CD4-positive, alpha-beta memory T cell (primary cell): Measurements from ENCODE around the gene MLX. TPM values are rescaled to one million over a fixed set of nuclear protein-coding genes. Genes with fewer than 3 reads are reported as not detected.

Experiments used
- CTCF ChIA-PET: fragments of 350-600 bp; sonication (Branson Sonifier 250); formaldehyde crosslinking; loops from one replicate; lab custom pipeline; 2021; ENCODE audit warnings: inconsistent platforms; ENCODE audit not compliant: partially characterized antibody; lab: Charles Lee
- POLR2A ChIA-PET: fragments of 350-600 bp; sonication (Branson Sonifier 250); formaldehyde crosslinking; loops from one replicate; lab custom pipeline; 2021; ENCODE audit not compliant: partially characterized antibody; lab: Charles Lee
- DNase-seq, 5 donors: peaks; one replicate each; pipeline versions ENCODE4 v3.0.0 to v3.0.0-alpha.2; 2020 to 2022; ENCODE audit warnings: mixed read lengths in 1 of 5
- H3K27ac ChIP-seq: one replicate; pipeline ENCODE4 v1.7.0; 2013; ENCODE audit warnings: low read depth, low read length
- H3K27me3 ChIP-seq: 2 replicates; pipeline ENCODE4 v1.7.0; 2013; ENCODE audit warnings: mild to moderate bottlenecking, low read length, moderate library complexity; ENCODE audit not compliant: insufficient read depth
- H3K36me3 ChIP-seq: 2 replicates; pipeline ENCODE4 v1.7.0; 2013; ENCODE audit warnings: mild to moderate bottlenecking, low read length, moderate library complexity; ENCODE audit not compliant: insufficient read depth
- H3K4me1 ChIP-seq: 2 replicates; pipeline ENCODE4 v1.7.0; 2013; ENCODE audit warnings: mild to moderate bottlenecking, low read length, moderate library complexity; ENCODE audit not compliant: insufficient read depth
- H3K4me3 ChIP-seq, 2 donors: one replicate each; pipeline ENCODE4 v1.7.0; 2013; ENCODE audit warnings: low read length in 2 of 2, mild to moderate bottlenecking in 1 of 2
- H3K9me3 ChIP-seq, 2 donors: one replicate each; pipeline ENCODE4 v1.7.0; 2013; ENCODE audit warnings: low read length in 2 of 2, control low read depth in 1 of 2; ENCODE audit not compliant: control insufficient read depth in 1 of 2
- H3K27ac Mint-ChIP-seq, 7 donors: one replicate each; pipeline ENCODE4 v1.8.0; 2020 to 2021; ENCODE audit warnings: mixed read lengths in 7 of 7, mild to moderate bottlenecking in 6 of 7, inconsistent platforms in 3 of 7, moderate library complexity in 3 of 7
- H3K27me3 Mint-ChIP-seq, 2 donors: one replicate each; pipeline ENCODE4 v1.8.0; 2020 to 2021; ENCODE audit warnings: mixed read lengths in 2 of 2
- H3K36me3 Mint-ChIP-seq, 2 donors: one replicate each; pipeline ENCODE4 v1.8.0; 2020 to 2021; ENCODE audit warnings: mixed read lengths in 2 of 2, inconsistent platforms in 1 of 2, mild to moderate bottlenecking in 1 of 2
- H3K4me1 Mint-ChIP-seq, 4 donors: one replicate each; pipeline ENCODE4 v1.8.0; 2020 to 2021; ENCODE audit warnings: mixed read lengths in 4 of 4, mild to moderate bottlenecking in 1 of 4
- H3K4me3 Mint-ChIP-seq, 8 donors: one replicate each; pipeline ENCODE4 v1.8.0; 2020 to 2021; ENCODE audit warnings: mixed read lengths in 8 of 8, mild to moderate bottlenecking in 7 of 8, moderate library complexity in 6 of 8, inconsistent platforms in 3 of 8
- H3K9me3 Mint-ChIP-seq, 8 donors: one replicate each; pipeline ENCODE4 v1.8.0; 2020 to 2021; ENCODE audit warnings: mixed read lengths in 8 of 8, mild to moderate bottlenecking in 5 of 8, inconsistent platforms in 3 of 8, moderate library complexity in 1 of 8
- intact Hi-C: fragments of 100-400 bp; cut with micrococcal nuclease; formaldehyde crosslinking; loops from one replicate; pipeline ENCODE4 v1.15.1; 2023
- polyA plus RNA-seq, 2 donors: library from polyadenylated mRNA; unstranded; fragments of 300-500 nt; fragmentation: Illumina TruSeq; gene quantifications; one replicate each; pipeline ENCODE4 v1.2.3, GENCODE V29; 2021
- total RNA-seq, 2 experiments: library from RNA; stranded (reverse); gene quantifications; one replicate each; pipeline ENCODE4 v1.2.3, GENCODE V29; 2021

MLX gene
- total RNA-seq (10 to 100 TPM; 73.3 to 73.7 TPM), polyA plus RNA-seq (10 to 100 TPM; 38.1 to 53.6 TPM)

GRCh38 chr17:42566883-42567573, at the start of gene MLX:
MLX (plus strand) TSS chr17:42567100; CDS start chr17:42567125, 25 bp downstream.
- peak; percentile 90 to 91 (median 90) for DNase-seq
- Histone ChIP-seq H3K27ac (peak within 1 kb of the TSS; percentile 79), H3K27me3 (no peaks in the 10 kb centered on the region), H3K4me1 (peaks cover 56% of the 10 kb centered on the region), H3K9me3 (no peaks in the 10 kb centered on the region), H3K36me3 (peaks cover 58% of the 10 kb centered on the region), H3K4me3 (peak within 1 kb of the TSS; percentile 89 to 97)
- intact Hi-C loops, result loop anchor here (1.0 kb wide), 1 partner anchor 10 kb away; the partner anchor contains the start of gene PSMC3IP
- CTCF ChIA-PET, result interaction anchor here (0.8 to 4.5 kb wide), 4 partner anchors 9 to 37 kb away, joined by 3 to 37 read pairs (median 4); partner anchors contain the start of genes NAGLU and PSMC3IP
- Mint-ChIP-seq H3K9me3 (no peaks in the 10 kb centered on the region), H3K27ac (peak within 1 kb of the TSS; percentile 95 to 98 (median 96)), H3K27me3 (no peaks in the 10 kb centered on the region), H3K36me3 (peaks cover 21 to 65% of the 10 kb centered on the region in 2 donors), H3K4me3 (peak within 1 kb of the TSS; percentile 94 to 98 (median 96)), H3K4me1 (peaks cover 13 to 65% (median 42%) of the 10 kb centered on the region in 4 donors)
- POLR2A ChIA-PET, result interaction anchor here (0.7 to 6.3 kb wide), 12 partner anchors 8 to 794 kb away, joined by 3 to 73 read pairs (median 6); partner anchors contain the start of genes NAGLU, PSMC3IP, RETREG3 and TUBG1

- H3K36me3 Mint-ChIP-seq, result peaks cover 3 to 7% of the 10 kb centered on the region in 2 donors
- peak overlapping the region in 1 of 7 donors; percentile 37 for H3K27ac Mint-ChIP-seq
- DNase-seq, result peak; percentile 73 to 79 (median 76)
- no peaks in the 10 kb centered on the region for H3K36me3 ChIP-seq
- no peaks in the 10 kb centered on the region for H3K9me3 ChIP-seq
- ChIA-PET CTCF (interaction anchor here (0.5 to 9.2 kb wide), 28 partner anchors 9 to 295 kb away, joined by 3 to 86 read pairs (median 4); partner anchors contain the start of genes CAVIN1 and NAGLU), POLR2A (interaction anchor here (0.6 to 1.0 kb wide), 2 partner anchors 48 to 89 kb away, joined by 3 read pairs; no protein-coding TSS in a partner anchor)
- intact Hi-C loops, result loop anchor here (1.0 to 5.0 kb wide), 6 partner anchors 10 to 195 kb away; no protein-coding TSS in a partner anchor
- H3K4me3 ChIP-seq, result no peak overlapping the region
- no peak overlapping the region for H3K4me3 Mint-ChIP-seq
- no peaks in the 10 kb centered on the region for H3K27me3 Mint-ChIP-seq
- no peaks in the 10 kb centered on the region for H3K27me3 ChIP-seq
- H3K27ac ChIP-seq, result no peak overlapping the region
- peaks cover 0 to 8% (median 3%) of the 10 kb centered on the region in 4 donors for H3K4me1 Mint-ChIP-seq
- H3K4me1 ChIP-seq, result peaks cover 7% of the 10 kb centered on the region
- no peaks in the 10 kb centered on the region for H3K9me3 Mint-ChIP-seq
Observed at GRCh38 chr17:42517516-42517915, 49.4 kb upstream of the MLX start.

DNA sequence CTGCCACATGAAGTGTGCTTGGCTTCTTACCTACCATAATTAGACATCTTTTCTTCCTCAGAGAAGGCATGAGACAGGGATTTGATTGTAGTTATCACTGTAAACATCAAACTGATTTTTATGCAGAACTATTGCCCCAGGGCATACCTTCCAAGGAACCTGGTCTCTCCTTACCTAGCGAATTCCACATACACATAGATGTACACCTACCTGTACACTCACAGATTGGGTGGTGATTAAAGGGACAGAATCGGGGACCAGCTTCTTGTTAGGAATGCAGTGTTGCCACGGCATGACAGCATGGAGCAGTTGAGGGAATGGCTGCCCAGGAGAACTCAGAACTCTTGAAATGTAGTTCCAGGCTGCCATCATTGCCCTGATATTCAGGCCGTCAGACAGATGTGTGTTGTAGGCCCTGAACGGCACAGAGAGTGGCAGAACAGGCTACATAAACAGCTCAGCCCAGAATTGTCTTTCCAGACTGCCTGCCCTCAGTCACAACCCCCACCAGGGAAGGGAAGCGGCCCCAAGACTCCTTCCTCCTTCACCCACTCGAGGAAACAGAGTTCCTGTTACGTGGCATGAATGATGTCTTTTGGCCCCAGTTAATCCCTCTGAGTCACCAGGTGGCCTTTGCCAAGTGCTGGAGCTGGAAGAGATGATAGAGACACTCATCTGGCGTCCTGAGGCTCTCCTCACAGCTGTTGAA, 48.7 kb upstream of the MLX start:
- no peaks in the 10 kb centered on the region for H3K36me3 ChIP-seq
- ChIA-PET POLR2A (interaction anchor here (0.6 to 1.0 kb wide), 2 partner anchors 47 to 90 kb away, joined by 3 read pairs; no protein-coding TSS in a partner anchor), CTCF (interaction anchor here (0.5 to 9.2 kb wide), 29 partner anchors 9 to 296 kb away, joined by 3 to 86 read pairs (median 4); partner anchors contain the start of genes CAVIN1 and NAGLU)
- H3K9me3 Mint-ChIP-seq, result no peaks in the 10 kb centered on the region
- peaks cover 3 to 7% of the 10 kb centered on the region in 2 donors for H3K36me3 Mint-ChIP-seq
- H3K4me1 ChIP-seq, result peaks cover 7% of the 10 kb centered on the region
- no peak for DNase-seq
- no peak overlapping the region for H3K4me3 Mint-ChIP-seq
- H3K27ac Mint-ChIP-seq, result no peak overlapping the region
- peaks cover 0 to 8% (median 3%) of the 10 kb centered on the region in 4 donors for H3K4me1 Mint-ChIP-seq
- intact Hi-C loops, result loop anchor here (5.0 kb wide), 1 partner anchor 36 kb away; no protein-coding TSS in a partner anchor
- no peaks in the 10 kb centered on the region for H3K27me3 Mint-ChIP-seq
- H3K4me3 ChIP-seq, result no peak overlapping the region
- H3K9me3 ChIP-seq, result no peaks in the 10 kb centered on the region
- no peaks in the 10 kb centered on the region for H3K27me3 ChIP-seq
- no peak overlapping the region for H3K27ac ChIP-seq

DNA sequence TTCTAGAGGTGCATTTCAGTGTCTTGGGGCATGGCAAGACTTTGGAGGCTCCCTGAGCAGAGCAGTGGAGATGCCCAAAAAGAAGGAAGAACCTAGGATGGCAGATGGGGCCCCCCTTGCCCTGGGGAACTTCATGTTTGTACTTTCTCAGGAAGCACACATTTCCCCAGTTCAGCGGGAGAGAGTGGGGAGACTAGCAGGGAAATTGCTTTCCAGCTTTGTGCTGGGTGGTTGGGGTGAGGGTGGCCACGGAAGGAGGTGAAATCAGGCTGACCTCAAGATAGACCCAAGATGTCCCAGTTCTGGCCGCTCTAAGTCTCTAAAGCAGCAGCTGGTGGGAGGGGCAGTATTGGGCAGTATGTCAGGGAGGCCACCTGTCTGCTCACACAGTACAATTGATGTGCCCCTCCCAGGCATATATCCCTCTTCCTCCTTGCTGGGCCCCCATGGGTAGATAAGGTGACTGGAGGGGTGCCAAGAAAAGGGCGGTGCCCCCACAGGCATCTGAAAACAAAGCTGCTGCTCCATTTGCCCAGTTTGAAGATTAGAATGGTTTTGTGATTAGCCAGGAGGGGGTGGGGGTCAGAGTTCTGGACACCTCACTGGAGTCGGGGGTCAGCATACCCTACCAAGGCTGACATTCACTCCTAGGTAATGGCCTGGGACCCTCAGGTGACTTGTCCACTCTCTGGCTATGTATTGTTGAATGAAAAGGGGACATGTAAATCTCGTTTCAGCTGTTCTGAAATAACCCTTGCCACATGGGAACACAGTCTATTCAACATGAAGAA, 48.0 kb upstream of the MLX start:
- intact Hi-C loops, result loop anchor here (5.0 kb wide), 1 partner anchor 37 kb away; no protein-coding TSS in a partner anchor
- POLR2A ChIA-PET, result interaction anchor here (1.0 kb wide), 1 partner anchor 46 kb away, joined by 3 read pairs; no protein-coding TSS in a partner anchor

DNA sequence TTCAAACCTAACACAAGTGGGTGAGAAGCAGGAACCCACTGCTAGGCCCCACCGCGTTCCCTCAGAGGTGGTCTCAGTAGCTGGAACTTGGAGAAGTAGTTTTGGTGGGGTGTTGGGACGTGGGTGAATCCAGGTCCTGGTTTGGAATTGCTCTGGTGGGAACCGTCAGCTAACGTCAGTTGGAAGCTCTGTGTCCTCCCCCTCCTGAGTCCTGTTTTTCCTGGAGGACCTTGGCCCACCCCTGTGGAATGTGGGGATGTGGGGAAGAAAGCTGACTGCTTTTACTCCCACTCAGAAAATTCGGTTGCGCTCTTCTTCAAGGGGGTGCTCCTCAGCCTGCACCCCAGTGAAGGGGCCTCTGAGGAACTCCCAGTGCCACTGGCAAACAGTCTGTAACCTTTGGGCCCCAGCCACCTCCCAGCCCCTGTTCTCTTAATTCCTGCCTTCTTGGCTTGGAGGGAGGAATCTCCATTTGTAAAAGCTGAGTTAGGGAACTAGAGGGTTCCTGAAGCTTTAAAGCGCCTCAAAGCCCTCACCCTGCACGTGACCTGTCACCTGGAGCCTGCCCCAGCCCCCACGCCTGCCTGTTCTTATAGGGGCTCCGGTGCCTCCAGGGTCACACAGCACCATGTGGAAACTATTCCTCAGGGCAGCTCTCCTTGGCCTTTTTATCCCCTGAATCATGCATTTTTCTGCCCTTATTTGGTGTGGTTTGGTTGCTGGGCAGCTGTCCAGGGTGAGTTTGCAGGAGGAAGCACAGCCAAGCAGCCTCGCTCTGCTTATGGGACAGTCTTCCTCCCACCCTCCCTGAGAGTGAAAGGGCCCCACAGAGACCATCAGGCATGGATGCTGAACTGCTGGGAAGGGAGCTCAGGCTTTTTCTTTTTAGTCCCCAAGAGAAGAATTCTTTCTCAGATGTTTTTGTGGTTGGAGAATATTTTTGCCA, 47.1 kb upstream of the MLX start:
- no peaks in the 10 kb centered on the region for H3K36me3 ChIP-seq
- Mint-ChIP-seq H3K27me3 (no peaks in the 10 kb centered on the region), H3K27ac (no peak overlapping the region), H3K4me1 (peaks cover 0 to 12% (median 4%) of the 10 kb centered on the region in 4 donors), H3K4me3 (no peak overlapping the region), H3K36me3 (peaks cover 3 to 7% of the 10 kb centered on the region in 2 donors), H3K9me3 (no peaks in the 10 kb centered on the region)
- intact Hi-C loops, result loop anchor here (5.0 kb wide), 1 partner anchor 38 kb away; no protein-coding TSS in a partner anchor
- ChIA-PET CTCF (interaction anchor here (0.7 to 9.2 kb wide), 17 partner anchors 7 to 297 kb away, joined by 3 to 86 read pairs (median 4); partner anchors contain the start of genes CAVIN1 and NAGLU), POLR2A (no interaction called here)
- DNase-seq, result no peak
- no peaks in the 10 kb centered on the region for H3K9me3 ChIP-seq
- H3K27me3 ChIP-seq, result no peaks in the 10 kb centered on the region
- no peak overlapping the region for H3K4me3 ChIP-seq
- H3K27ac ChIP-seq, result no peak overlapping the region
- H3K4me1 ChIP-seq, result peaks cover 7% of the 10 kb centered on the region

More for the DNA sequence above, 48.0 kb upstream of the MLX start:
- Histone ChIP-seq H3K27ac (no peak overlapping the region), H3K4me1 (peaks cover 7% of the 10 kb centered on the region), H3K27me3 (no peaks in the 10 kb centered on the region), H3K36me3 (no peaks in the 10 kb centered on the region), H3K4me3 (no peak overlapping the region), H3K9me3 (no peaks in the 10 kb centered on the region)
- H3K27me3 Mint-ChIP-seq, result no peaks in the 10 kb centered on the region
- H3K4me1 Mint-ChIP-seq, result peaks cover 0 to 8% (median 3%) of the 10 kb centered on the region in 4 donors
- CTCF ChIA-PET, result interaction anchor here (1.2 to 9.2 kb wide), 15 partner anchors 8 to 296 kb away, joined by 3 to 86 read pairs (median 6); partner anchors contain the start of gene NAGLU
- H3K4me3 Mint-ChIP-seq, result no peak overlapping the region
- no peak for DNase-seq
- H3K9me3 Mint-ChIP-seq, result no peaks in the 10 kb centered on the region
- H3K27ac Mint-ChIP-seq, result no peak overlapping the region
- H3K36me3 Mint-ChIP-seq, result peaks cover 3 to 7% of the 10 kb centered on the region in 2 donors
